ENCODE results near the gene GRIA2.
"Not testable (repeated sequence)": the region's sequence is repeated elsewhere in the genome, so short reads cannot be mapped to it uniquely, and the experiment has no call there.

GRIA2 gene

DNA sequence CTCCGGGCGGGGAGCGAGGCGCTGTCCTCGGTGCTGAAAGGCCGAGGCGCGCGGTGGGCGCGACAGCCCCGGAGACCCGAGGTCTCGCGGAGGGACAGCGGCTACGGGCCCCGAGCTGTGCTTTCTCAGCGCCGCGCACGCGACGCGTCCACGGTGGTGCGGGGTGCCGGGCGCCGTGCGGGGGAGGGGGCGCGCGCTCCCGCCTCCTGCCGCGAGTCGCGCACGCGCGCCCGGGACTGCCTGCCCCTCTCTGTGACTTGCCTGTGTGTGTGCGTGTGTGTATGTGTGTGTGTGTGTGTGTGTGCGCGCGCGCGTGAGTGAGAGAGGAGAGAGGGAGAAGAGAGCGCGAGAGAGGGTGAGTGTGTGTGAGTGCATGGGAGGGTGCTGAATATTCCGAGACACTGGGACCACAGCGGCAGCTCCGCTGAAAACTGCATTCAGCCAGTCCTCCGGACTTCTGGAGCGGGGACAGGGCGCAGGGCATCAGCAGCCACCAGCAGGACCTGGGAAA is at the start of gene GRIA2:
TSS of gene GRIA2 (plus strand) at position 358 of the 511 bp plus-strand sequence. CDS start 315 bp downstream, outside the sequence.
- DNase-seq: peak; percentile 87

DNA sequence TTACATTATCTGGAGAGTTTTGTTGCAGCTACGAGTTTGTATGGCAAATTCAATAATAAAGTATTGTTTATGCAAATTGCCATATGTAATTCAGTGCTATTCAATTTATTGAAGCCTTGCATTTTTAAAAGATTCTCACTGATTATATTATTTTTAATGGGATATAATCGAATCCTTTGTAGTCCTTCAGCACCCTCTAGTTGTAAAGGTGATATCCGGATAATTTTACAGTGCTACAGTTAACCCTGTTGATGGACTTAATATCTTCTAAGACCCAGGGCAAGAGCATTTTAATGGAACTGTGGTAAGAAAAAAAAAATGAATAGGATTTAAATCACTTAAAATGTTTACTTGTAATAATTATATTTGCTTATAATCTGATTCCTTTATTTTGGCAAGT is 48.5 kb upstream of the GRIA2 start:
- no peak for DNase-seq

DNA sequence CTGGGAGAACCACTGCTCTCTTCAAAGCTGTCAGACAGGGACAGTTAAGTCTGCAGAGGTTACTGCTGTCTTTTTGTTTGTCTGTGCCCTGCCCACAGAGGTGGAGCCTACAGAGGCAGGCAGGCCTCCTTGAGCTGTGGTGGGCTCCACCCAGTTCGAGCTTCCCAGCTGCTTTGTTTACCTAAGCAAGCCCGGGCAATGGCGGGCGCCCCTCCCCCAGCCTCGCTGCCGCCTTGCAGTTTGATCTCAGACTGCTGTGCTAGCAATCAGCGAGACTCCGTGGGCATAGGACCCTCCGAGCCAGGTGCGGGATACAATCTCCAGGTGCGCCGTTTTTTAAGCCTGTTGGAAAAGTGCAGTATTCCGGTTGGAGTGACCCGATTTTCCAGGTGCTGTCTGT is 40.3 kb upstream of the GRIA2 start:
- not testable (repeated sequence) for DNase-seq

DNA sequence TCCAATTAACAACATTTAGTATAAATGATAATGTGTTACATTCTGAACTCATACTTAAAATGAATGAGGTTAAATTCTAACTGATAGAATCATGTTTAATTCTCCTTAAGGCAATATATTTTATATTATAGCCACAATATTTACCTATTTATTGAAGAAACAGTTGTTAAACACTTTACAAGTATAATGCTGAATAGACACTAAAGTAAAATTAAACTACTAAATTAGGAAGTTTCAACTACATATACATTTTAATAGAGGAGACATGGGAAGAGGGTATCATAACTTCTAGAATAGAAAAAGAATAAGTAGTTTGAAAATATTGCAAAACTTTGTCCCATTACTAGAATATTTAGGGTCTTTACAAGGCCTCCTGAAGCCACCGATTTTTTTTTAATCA is 36.2 kb upstream of the GRIA2 start:
- no peak for DNase-seq

DNA sequence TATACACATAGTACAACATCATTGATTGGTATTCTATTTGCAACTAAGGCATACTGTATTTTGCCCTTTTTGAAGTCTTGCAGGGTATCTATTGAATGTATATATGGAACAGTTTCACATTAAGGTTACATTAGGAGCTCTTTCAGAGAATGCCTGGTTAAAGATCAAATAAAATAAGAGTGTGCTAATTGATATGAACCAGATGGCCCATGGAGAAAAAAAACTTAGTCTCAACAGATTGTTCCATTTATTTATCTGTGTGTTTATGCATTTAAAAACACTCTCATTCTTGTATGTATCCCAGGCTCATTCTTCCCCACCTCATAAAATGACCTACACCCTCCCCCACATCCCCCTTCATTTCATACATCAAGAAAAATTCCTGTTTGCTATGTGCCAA is 35.2 kb upstream of the GRIA2 start:
- DNase-seq: no peak

DNA sequence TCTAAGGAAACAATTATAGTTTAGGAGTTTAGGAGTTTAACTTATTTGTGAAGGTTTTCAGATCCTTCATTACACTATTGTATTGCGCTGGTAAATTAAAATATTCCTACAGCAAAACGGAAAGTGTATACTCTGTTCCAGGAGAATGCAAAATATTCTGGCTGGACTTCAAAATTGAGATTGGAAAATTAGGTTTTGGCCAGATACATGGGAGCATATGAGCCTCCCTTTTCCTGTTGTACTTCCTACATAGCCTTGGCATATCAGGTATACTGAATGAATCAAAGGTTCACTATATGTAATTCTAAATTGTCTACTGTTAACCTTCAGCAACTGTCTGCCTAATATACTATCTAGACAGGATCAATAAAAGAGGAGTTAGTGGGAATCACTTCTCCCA is 25.2 kb upstream of the GRIA2 start:
- DNase-seq: no peak

DNA sequence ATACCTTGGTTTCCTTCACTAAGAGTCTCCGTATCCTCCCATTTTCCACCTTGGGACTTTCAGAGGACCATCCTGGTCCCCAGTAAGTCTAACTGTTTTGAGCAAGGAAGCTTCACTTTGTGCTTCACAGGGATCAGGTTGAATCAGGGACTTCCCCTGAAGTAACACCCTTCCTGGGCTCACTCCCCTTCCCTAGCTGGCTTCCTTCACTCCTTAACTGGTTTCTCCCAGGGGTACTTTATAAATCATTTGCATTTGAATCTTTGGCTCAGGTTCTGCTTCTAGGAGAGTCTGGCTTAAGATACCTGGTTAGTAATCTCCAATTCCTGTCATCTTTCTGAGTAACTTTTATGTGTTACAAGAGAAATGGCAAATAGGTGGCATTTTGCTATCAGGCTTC is 24.5 kb upstream of the GRIA2 start:
- DNase-seq: no peak

DNA sequence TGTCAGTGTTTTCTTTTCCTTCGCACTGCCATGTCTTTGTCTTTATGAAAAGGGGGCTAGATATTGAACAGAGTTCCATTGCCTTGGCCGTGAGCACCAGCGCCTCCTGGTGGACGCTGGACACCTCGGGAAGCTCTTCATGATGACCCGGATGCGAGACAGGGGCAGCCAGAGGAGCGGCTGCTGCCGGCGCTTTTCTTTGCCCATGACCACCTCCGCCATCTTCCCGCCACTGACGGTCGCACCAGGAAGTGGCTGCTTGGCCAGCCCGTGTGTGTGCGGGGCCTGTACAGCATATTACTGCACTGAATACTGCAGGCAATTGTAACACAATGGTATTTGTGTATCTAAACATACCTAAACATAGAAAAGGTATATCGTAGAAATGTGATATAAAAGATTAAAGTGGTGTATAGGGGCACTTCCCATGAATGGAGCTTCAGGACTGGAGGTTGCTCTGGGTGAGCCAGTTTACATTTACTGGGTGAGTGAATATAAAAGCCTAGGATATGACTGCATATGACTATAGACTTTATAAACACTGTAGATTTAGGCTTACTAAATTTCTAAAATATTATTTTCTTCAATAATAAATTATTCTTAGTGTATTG is 15.8 kb upstream of the GRIA2 start:
- no peak for DNase-seq

DNA sequence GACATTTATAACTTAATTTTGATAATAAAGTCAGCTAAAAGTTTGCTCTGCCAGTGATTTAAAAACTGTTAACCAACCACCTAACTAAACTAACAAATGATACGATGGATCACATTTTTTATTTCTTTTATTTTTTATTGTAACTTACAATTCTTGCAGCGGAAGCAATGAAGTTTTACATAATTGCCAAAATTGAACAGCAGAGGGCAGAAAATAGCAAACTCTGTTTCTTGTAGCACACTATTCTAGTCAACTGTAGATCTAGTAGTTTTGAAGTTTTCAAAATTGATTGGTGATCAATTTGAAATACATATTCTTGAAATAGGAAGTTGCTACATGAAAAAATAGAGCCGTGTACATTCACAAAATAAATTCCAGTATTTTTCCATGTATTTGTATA is 2.8 kb upstream of the GRIA2 start:
- no peak for DNase-seq

DNA sequence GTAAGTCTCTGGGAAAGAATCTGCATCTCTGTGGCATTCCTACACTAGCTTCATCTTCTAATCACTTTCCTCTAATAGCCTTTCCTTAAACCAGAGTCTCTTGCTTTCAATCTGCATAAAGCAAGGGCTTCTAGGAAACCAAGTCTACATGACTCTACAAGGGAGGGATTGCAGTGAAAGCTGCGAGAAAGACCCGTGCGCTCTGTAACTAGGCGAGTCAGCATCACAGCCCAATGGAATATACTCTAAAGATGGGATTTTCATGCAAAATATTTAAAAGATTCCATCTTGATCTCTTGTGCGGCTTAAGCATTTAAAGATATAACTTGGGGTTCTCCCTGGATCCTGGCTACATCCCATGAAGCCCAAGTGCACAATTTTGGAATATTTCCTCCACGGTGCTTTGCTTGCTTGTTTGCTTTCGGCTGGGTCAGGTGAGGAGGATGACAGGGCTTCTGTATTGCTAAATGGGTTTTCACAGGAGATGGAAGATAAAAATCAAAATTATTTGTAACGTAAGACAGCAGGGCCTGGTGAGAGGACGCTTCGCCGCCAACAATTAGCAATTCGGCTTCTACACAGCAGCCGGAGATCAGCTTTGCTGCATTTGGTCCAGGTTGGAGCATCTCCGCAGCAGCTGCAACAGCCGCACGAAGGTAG is 687 bp upstream of the GRIA2 start:
- DNase-seq: no peak

DNA sequence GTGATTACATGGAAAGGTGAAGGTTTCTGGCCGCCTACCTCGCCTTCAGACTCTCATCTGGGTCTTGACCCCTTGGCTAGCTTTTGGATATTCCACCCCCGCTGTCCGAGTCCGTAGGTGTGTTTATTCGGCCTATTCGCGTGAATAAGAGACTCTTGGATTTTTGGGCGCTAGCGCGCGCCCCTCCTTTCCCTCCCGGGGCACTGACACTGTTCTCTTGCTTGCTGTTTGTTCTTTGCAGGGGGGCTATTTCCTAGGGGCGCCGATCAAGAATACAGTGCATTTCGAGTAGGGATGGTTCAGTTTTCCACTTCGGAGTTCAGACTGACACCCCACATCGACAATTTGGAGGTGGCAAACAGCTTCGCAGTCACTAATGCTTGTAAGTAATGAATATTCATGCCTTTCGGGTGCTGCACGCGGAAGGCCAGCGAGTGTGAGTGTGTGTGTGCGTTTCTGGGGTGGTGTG is 932 bp downstream of the GRIA2 start:
- DNase-seq: no peak

DNA sequence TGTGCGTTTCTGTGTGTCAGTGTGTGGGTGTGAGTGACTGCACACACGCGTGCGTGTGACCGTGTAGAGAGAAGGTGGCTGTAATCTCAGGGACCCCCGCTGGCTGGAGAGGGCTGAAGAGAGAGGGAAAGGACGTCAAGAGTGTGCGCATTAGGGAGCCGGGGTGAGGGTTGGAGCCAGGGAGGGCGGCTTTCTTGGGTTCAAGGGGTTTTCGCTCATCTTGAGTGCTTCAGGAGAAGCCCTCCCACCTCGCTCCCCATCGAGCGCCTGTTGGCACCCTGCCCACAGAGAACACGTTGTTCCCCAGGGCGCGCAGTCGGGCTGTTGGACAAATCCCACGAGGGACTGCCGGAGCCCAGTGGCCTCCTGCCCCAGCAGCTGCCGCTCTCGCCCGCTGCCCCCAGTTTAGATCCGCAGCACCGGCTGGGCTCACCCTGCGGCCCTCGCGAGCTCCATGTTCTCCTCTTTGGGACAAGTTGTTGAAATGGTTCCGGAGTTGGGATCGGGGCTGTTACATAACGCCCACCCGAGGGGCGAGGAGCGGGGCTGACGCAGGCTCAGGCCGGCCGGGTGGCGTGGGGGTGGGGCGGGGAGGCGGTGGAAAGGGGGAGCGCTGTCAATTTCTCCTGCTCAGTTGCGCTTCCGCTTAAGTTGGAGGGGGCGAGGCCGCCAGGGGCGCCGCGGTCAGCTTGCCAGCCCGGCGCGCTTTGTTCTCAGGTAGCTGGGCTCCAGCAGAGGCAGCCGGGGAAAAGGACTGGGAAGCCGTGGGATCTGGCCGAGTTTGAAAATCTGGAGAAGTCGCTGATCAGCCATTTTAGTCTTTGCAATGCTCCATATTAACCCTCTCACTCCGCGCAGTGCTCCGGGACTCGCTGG is 1.6 kb downstream of the GRIA2 start:
- peak; percentile 26 for DNase-seq

DNA sequence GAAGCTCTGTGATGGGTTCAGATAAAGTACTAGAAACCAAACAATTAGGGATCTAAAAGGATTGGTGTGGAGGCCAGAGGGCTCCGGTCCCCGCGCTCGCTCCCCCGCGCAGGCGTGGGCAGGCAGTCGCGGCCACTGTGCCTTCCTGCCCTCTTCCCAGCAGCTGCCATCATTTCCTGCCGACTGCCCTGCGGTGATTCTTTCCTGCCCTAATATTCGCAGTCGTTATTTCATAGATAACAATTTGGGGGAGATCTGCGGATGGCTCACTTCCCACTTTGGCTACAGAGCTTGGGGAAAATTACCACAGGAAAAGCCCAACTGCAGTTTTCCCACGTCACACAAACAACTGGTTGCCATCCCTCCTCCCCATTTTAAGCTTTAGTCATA is 2.2 kb downstream of the GRIA2 start:
- no peak for DNase-seq

DNA sequence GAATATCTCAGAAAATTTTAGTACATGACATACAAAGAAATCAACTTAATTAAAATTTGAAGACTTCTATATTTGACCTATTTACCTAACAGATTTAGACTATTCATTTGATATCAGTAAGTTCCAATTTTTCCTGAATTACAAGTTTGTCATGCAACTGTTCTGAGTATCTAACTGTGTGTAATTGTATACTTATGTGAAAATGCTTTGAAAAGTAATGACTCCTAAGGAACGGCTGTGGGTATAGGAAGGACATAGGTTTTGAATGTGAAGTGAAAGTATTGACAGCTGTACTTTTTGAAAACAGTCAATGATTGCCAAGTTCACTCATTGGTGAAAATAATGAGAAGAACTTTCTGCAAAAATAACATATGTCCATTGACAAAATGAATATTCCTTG is 2.9 kb downstream of the GRIA2 start:
- no peak for DNase-seq

DNA sequence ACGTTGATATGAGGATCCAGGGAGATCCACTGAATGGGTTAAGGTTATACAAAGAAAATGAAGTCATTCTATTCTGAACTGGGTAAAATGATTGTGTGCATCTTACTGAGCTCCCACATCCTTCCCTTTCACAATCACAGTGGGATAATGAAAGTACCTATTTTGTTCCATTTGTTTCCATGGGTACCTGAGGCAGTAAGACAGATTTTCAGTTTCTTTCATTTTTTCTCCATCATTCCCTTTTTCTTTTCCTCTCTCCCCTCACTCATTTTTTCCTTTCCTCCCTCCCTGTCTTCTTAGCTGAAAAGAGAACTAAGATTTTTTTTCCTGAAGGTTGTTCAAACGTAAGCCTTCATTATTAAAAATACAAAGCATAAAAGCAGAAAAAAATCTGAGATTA is 4.6 kb downstream of the GRIA2 start:
- DNase-seq: no peak

DNA sequence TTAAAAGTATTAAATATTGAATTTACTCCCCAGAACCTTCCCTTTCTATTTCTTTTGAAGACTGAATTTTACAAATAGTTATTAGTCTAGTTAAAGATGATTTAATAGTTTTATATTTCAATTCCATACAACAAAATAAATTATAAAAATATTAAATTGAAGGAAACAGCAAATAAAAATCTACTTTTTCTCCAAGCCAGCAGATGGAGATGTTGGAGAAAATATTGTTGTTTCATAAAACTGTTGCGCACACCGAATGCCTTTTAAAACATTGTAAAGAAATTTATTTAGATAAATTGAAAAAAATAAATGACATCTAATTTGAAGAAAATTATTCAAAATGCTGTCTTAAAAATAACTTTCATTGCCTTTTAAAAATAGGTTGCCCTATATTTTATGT is 5.5 kb downstream of the GRIA2 start:
- DNase-seq: no peak

DNA sequence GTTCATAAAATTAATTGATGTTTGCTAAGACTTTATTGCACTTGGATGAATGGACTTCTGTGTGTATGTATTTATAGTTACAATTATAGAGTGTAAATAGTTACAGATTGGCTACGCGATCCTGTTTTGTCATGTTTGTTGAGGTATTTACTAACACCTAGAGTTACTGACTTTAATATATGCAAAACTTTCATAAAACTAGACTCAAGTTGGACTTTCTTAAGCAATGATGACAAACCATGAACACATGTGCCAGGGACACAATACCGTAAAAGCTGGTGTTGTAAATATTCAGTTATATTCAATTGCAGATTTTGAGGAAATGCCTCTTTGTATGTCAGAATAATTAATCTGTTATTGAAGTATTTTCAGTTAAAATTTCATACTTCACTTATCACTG is 6.1 kb downstream of the GRIA2 start:
- DNase-seq: no peak

DNA sequence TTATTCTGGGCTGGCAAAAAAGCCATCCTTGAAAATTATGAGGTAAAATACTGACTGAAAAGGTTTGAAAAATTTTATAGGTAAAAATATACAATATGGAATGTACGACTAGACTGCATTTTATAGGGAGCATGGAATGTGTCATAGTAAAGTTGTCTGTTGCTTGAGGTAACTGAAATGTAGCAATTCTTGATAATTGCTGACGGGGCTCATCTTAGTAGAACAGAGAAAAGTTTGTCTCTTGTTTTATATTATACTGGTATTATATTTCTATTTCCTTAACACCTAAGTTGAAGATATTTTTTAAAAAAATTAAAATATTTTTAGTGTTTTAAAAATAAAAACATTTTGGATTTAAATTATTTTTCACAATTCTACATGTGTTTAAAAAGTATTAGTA is 11.0 kb downstream of the GRIA2 start:
- no peak for DNase-seq

DNA sequence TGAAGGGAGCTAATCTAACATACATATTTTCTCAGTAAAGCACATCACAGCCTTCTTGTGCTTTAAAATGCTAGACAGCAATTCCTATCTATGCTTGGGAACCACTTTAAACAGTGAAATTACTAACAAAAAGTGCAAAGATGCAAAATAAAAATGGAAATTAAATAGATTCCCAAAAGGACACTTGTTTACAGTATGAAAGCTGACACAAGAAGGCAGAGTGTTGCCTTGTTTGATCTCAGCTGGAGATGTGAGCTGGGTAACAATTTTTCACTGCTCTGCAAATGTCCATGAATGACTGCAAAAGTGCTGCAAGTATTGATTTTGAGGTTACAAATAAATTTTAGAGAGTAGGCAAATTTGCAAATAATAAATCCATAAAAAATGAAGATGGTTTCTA is 22.3 kb downstream of the GRIA2 start:
- DNase-seq: no peak

DNA sequence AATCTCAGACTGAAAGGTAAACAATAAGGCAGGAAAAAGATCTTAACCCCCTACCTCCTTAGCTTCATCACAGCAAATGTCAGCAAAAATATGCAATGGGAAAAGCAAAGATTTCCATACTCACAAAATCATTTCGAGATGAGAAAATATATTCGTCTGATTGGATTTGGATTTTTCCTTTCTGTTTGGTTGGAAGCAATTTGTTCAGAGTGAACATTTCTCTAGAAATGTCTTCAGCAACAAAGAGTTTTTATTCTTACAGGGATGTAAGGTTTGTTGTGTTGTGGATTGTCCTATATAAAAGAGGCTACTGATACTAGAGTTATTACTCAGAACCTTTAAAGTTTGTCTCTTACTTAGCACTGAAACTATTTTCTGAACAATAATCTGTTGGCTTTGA is 23.8 kb downstream of the GRIA2 start:
- DNase-seq: no peak

DNA sequence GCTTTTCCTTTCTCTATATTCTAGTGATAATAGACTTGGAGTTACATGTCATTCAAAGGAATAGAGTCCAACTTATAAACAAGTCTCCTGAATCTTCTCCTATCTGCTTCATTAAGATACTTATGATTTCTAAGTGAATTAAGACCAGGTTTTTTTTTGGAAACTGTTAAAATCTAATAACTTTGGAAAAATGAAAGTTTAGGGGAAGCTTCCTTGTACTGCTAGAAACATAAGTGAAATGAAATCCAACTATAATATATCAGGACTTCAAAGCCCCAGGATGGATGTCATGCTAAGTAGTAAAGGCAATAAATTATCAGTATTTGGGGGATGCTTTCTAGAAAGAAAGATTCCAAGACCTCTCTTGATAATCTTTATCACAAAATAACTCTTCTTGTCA is 24.8 kb downstream of the GRIA2 start:
- DNase-seq: no peak

DNA sequence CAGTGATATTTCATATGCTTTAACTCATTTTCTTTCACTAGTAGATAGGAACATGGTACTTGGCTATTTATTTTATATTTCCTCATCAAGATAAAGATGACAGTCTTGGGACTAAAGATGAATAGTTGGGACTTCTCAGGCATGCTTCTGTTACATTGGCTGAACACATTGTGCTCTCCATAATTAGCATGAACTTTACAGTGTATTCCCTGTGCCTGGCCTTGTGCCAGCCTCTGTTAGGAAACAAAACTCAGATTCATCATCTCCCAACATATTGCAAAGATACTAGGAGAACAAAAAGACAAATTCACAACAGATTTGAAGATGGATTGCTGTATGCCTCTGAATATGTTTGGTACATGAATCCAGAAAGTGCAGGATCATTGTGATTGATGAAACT is 26.4 kb downstream of the GRIA2 start:
- no peak for DNase-seq

DNA sequence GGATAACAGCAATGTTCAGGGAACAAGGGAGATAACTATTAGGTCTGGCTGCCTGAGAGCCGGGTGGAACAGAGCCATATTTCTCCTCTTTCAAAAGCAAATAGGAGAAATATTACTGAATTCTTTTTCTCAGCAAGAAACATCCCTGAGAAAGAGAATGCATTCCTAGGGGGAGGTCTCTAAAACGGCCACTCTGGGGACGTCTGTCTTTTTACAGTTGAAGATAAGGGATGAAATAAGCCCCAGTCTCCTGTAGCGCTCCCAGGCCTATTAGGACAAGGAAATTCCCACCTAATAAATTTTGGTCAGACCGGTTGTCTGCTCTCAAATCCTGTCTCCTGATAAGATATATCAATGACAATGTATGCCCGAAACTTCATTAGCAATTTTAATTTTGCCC is 37.6 kb downstream of the GRIA2 start:
- DNase-seq: not testable (repeated sequence)

DNA sequence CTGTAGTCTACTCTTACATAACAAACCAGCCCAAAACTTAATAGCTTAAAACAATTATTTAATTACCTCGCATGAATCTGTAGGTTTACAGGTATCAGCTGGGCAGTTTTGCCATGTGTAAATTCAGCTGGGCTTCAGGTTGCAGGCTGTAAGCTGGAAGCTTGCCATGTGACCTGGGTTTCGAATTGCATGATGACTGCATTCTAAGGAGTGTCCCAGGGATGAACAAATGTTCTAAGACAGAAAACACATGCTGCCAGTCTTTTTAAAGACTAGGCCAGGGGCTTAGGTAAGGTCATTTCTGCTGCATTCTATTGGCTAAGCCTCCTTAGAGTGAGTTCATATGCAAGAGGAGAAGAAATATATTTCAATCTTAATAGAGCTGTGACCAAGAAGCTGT is 44.8 kb downstream of the GRIA2 start:
- DNase-seq: peak; percentile 44

All from femur (tissue), 1 donor.